Measurements from ENCODE around the gene PAN2.
"Not testable (repeated sequence)": the region's sequence is repeated elsewhere in the genome, so short reads cannot be mapped to it uniquely, and the experiment has no call there.

PAN2 gene

DNA sequence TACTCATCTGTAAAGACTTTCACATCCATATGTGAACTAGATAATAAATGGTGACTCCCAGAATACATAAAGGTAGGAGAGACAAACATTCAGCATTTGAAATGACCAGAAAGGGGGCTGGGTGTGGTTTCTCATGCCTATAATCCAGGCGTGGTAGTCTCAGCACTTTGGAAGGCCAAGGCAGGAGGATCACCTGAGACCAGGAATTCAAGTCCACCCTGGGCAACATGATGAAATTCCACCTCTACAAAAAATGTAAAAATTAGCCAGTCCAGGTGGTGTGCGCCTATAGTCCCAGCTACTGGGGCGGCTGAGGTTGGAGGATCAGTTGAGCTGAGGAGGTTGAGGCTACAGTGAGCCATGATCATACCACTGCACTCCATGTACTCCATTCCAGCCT lies 29.5 kb downstream of the PAN2 start:
- no peak for DNase-seq

DNA sequence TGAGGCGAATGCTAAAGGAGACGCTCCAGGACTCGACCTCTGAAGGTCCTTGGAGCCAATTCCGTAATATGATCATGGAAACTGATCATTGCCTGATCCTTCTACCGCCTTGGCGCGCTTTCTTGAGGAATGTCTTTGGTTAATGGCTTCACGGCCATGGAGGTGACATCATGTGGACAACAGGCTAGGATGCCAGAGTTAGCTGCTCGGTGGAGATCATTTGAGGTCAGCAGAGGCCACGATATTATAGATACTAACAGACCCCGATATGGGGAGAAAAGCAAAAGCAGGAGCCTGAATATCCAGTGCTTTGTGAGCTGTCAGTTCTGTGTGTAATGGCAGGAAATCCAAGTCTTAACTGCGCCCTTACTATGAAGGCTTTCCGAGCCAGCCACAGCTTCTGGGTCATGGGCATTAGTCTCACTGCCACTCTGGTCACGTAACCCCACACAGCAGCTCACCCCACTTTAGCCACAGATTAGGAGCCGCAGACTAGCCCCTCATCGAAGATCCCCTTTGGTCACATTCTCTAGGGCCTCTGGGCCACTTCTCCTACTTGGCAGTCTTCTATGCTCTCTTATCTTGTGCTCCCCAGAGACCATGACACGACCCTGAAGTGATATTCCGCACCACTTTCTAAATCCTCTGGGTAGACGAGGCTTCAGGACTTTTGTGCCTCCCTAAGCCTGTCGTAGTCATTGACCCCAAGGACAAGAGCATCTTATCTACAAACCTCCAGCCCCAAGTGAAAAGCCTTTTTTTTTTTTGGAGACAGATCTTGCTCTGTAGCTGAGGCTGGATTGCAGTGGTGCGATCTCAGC lies 32.9 kb downstream of the PAN2 start:
- no peak for DNase-seq

DNA sequence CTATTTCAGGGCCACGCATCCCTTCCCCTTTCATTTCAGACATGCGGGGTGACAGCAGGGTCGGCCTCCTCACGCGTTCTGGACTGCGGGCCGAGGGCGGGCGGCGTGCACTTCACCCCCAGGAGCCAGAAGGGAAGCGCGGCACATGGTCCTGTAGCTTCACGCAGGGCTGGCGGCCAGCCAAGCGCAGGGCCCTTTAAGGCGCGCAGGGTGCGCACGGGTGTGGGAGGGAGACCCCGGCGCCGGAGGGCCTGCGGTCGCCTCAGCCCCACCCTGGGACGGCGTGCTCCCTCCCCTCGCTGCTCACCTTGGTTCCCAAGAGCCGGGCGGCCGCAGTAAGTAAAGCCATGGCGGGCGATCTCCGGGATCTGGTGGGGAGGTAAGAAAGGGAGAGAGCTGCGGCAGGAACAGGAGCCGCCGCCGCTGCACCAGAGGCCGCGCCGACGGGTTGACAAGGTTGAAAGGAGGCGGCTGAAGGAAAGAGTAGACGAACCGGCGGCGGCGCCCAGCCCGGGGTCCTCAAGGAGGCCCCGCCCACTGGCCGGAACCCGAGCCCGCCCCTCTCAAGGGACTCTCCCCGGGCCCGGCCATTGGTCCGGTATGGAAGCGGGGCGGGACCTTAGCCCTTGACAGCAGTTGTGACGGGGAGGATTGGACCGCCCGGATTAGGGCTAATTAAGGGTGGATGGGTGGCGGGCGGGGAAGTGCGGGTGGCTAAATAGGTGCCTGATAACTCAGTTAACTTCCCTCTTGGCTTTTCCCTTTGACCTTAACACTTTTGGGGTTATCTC lies 33.8 kb downstream of the PAN2 start, which contains the start of gene CS:
Gene CS (minus strand): TSS at position 478 of the 791 bp plus-strand sequence. CDS start 129 bp downstream, at position 349.
- DNase-seq = peak; percentile 97

DNA sequence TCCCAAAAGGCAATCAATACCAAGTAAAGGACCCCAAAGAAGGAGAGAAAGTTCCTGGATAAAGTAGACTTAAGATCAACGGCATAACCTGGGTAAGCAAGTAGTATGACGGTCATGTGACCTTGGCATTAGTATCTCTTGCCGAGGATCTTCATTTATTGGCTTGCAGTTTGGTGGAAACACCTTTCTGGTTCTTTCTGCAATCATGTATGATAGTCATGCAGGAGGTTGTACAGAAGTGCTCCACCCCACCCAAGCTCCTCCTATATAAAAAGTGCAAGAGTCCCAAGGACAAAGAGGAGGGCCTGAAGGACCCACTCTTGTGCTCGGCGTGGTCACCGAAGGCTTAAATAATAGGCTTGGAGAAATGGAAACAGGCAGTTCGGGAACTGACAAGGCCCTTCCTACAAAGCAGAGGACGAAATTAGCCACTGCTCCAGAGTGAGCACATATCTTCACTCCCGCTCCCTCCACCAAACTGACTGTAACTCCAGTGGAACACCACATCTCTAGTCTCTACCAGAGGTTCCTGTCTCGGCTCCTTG lies 34.4 kb downstream of the PAN2 start:
- DNase-seq = peak; percentile 8

DNA sequence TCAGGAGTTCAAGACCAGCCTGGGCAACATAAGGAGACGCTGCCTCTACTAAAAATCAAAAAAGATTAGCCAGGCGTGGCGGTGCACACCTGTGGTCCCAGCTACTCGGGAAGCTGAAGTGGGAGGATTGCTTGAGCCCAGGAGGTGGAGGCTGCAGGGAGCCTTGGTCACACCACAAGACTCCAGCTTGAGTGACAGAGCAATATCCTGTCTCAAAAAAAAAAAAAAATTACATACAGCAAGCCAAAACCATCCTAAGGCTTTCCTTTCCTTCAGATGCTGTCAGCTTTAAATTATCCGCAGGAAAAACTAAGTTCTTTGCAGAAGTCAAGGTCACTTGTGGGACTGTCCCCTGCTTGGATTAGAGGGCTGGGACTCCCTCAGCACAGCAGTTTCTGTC lies 35.0 kb downstream of the PAN2 start:
- no peak for DNase-seq

DNA sequence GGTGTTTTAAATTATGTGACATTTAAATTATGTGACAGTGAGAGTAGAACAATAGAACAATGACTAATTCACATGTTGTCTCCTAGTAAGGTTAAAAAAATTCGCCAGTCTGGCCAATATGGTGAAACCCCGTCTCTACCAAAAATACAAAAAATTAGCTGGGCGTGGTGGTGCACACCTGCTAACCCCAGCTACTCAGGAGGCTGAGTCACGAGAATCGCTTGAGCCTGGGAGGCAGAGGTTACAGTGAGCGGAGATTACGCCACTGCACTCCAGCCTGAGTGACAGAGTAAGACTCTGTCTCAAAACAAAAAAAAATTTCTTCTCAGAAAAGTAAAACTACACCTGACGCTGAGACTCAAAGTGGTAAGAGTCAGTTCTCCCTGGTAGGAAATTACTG lies 36.4 kb downstream of the PAN2 start:
- DNase-seq = no peak

DNA sequence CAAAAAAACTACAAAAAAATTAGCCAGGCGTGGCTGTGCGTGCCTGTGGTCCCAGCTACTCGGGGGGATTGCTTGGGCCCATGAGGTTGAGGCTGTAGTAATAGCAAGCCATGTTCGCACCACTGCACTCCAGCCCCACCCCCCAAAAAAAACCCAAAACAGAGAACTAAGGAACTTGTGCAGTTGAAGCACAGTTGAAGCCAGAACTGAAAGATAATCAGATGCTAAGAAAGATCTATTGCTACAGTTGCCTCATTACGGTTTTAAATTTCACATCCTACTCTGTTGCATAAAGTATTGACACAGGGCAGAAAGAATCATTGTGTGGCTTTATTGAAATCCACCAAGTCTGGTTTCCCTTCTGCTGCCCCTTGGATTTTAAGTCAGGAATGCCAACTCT lies 37.5 kb downstream of the PAN2 start:
- DNase-seq = no peak

DNA sequence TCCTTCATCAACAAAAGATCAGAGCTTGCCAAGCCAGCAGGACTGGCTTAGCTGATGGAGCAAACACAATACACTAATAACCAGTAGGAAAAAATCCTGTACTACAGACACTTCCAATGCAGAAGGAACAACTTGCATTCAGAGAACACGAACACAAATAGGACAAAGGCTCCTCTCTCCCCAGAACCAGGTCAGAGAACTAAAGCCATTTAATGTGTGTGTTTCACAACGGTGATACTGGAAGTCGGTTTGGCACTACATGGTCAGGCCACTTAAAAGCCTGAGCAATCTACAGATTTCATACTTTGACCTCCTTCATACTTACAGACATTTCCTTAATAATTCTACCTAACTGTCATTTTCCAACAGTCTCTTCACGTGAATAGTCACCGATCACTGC lies 40.0 kb downstream of the PAN2 start:
- DNase-seq = no peak

DNA sequence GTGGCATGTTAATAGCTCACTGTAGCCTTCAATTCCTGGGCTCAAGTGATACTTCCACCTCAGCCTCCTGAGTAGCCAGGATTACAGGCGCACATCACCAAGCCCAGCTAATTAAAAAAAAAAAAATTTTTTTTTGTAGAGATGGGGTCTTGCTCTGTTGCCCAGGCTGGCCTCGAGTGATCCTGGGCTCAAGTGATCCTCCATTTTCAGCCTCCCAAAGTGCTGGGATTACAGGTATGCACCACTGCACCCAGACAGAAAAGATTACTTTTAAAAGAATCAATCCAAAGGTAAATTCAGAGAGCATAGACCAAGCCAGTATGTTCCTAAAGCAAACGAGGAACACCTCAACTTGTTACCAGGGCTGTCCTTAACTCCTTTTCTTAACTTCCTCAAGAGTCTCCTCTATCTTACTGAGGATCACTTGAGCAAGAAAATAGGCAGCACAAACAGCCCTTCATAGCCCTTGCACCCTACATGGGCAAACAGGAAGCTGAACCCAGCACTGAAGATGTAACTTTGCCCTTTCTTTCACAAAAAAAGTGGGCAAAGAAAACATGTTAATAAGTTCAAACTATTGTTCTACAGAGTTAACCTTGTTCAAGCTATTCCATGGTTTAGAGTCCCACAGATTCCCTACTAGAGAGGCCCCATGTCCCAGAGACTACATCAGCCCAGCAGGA lies 45.0 kb downstream of the PAN2 start:
- DNase-seq = no peak

DNA sequence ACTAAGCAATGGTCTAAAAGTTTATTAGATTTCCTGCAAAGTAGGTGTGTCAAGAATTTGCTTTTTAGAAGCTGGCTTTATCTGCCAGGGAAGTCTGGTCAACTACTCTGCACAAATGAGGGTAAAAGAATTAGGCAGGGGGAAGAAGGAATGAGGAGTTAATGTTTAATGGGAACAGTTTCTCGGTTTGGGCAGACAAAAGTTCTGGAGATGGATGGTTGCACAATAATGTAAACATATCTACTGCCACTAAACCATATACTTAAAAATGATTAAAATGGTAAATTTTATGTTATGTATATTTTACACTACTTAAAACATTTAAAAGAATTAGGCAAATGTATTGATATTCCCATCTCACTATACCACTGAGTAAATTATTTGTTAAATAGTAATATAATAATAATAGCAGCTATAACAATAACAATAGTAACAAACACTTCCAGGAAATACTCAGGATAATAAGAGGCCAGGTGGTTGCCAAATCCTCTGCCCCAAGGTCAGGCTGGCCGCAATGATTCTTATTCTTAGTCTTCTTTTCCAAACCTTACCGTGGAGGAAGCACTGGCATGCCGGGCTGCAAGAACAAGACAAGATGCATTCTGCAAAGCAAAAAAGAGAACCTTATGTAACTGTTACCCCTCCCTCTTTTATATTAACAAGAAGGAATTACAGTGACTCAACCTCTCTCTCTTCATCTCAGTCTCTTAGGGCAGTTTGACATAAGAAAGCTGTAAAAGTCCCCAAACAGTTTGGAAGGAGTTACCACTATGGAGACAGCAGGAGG lies 47.6 kb downstream of the PAN2 start:
- no peak for DNase-seq

DNA sequence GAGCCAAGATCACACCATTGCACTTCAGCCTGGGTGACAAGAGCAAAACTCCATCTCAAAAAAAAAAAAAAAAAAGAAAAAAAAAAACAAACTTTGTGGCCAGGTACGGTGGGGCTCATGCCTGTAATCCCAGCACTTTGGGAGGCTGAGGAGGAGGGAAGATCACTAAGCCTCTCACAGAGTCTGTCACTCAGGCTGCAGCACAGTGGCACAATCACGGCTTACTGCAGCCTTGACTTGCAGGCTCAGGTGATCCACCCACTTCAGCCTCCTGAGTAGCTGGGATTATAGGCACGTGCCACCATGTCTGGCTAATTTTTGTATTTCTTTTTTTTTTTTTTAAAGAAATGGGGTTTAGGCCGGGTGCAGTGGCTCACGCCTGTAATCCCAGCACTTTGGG lies 49.5 kb downstream of the PAN2 start:
- DNase-seq = not testable (repeated sequence)

DNA sequence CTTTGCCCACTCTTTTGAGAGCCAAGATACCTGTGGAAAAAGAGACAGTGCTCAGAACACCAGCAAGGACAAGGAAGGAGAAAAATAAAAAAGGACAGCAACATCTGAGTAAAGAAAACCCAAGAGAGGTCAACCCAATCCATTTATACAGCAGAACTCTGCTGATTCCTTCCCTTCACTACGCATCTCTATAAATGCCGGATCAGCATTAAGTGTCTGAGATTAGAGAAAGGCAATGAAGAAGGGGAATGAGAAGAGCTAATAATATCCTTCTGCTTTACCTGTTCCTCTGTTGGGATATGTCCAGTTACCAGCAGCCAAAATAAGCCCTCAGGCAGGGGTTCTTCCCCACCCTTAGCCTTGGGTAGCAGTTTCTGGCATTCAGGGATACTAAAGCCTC lies 51.2 kb downstream of the PAN2 start:
- no peak for DNase-seq

DNA sequence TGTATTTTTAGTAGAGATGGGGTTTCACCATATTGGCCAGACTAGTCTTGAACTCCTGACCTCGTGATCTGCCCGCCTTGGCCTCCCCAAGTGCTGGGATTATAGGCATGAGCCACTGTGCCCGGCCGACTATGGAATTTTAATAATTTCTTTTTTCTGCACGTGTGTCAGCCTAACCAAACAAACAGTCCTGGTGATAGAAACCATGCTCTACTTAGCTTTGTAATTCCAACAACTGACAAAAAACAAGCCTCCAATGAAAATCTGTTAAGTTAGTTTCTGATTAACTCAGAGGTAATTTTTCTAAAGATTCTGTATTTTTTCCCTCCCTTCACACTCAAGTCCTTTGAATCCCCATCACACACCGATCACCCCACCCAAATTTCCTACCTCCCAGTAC lies 51.8 kb downstream of the PAN2 start:
- no peak for DNase-seq

DNA sequence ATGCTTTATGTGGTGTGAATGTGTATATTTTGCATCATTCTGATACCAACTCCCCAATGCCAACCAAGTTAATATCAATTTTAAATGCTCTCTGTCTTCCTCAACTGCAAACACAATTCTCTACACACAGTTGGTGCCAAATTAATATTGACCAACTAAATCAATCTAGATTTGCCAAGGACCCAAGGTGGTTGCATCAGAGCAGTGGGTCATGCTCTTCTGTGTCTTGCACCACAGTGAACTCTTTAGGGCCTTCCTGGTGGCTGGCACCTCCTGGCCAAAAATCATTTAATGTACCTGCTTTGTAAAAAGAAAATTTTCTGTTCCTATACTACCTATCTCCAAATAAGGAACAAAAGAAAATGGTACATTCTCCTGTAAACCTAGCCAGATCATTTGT lies 53.0 kb downstream of the PAN2 start:
- no peak for DNase-seq

DNA sequence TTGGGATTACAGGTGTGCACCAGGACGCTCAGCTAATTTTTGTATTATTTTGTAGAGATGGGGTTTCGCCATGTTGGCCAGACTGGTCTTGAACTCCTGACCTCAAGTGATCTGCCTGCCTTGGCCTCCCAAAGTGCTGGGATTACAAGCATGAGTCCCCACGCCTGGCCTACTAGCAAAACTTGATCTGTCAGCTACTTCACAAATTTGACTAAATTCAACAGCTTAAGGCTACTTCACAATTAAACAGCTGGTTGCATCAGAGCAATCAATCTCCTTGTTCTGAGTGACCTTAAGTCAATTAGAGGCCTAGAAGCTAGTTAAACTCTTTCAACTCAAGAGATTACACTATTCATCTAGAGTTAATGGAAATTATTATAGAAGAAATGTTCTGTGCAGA lies 54.9 kb downstream of the PAN2 start:
- no peak for DNase-seq

DNA sequence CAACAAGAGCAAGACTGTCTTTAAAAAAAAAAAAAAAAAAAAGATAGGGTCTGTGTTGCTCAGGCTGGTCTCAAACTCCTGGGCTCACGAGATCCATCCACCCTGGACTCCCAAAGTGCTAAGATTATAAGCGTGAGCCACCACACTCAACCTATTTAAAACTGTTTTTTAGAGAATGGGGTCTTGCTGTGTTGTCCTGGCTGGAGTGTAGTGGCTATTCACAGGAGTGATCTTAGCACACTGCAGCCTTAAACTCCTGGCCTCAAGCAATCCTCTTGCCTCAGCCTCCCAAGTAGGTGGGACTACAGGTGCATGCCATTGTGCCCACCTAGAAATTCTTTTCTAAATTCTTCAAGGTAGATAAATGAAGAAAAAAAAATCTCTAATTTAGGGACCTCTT lies 59.5 kb downstream of the PAN2 start:
- no peak for DNase-seq

DNA sequence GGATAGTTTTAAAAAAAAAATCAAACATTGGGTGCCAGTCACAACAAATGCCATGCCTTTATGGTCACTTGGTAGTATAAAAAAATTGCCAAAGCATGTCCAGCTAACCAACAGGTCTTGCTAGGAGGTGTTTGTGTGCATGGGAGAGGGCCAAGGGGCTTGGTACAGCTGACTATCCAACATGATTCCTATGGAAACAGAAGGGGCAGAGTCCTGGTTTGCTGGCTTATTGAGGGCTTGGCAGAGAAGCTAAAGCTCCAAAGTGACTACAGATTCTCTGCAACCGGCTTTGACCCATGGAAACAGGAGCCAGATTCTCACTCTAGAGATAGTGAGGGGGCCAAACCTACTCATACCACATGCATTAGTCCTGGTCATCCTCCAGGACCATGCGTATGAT lies 61.3 kb downstream of the PAN2 start:
- not testable (repeated sequence) for DNase-seq

DNA sequence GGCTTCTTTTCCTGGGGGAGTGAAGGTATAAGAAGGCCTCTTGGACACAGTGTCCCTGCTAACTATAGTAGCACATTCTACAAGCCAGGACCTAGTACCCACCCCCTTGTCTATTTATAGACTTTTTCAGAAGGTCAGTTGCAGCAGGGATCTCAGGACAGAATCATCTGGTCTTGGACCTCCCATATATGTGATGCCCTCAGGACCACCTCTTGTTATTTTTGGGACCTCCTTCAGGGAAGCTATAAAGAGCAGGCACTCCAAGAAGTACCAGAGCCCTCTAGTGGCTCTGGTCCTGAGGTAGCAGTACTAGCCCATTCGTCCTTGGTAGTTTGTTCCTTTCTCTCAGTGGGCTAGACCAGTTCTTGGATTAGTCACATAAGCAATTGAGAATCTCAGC lies 62.8 kb downstream of the PAN2 start:
- no peak for DNase-seq

DNA sequence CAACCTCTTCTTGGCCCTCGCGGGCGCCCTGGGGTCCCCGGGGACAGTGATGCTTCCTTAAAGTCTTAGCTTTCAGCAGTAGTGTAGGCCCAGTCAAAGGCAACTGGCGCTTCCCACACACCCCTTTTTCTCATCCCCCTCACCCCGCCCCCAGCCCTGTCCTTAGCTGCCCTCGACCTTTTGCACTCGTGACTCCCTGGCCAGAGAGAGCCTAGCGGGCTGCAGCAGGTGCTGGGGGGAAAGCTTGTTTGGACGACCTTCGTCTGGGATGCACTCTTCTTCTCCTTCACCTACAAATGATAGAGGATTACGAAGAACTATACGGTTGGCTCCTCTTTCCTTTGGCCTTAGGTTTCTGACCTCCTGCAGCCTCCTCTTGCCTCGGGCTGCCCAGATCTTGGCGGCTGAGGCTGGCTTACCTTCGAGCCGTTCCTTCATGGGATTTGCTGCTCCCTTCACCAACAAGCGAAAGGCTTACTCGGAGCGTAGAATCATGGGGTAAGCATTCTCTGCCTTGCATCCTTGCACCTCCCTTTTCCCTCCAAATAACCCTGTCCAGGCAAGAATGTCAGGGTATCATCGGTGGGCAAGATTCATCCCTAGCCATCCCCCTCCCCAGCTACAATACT lies 66.2 kb downstream of the PAN2 start:
- DNase-seq = no peak

DNA sequence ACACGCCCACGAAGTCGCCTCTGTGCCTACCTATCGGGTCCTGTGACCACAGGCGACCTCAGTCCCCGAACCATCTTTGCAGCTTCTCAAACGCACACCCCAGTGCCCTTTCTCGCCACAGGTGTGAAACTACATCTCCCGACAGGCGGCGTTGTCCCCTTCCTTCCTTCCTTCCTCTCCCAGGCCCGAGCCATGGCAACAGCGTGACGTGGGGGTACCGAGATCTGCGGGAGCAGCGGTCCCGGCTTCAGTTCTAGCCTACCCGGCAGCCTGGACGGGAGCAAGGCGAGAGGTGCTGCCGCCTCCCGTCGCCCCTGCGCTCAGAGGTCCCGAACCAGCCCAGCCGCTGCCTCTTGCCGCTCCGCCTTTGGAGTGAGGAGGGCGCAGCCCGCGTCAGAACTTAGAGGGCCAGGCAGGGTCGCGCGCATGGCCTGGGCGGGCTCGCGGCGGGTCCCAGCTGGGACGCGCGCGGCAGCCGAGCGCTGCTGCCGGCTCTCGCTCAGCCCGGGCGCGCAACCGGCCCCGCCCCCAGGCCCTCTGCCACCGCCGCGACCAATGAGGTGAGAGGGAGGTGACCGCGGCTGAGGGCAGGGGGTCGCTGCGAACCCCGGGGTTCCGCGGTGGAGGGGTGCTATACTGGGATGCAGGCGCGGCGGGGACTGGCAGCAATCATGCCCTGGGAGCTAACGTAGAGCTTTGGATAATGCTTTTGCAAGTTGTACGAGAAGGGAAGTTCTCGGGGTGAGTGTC lies 66.9 kb downstream of the PAN2 start, which contains the start of gene COQ10A:
Gene COQ10A (plus strand): TSS at position 250 of the 750 bp plus-strand sequence. CDS start 177 bp downstream, at position 427.
- DNase-seq = peak; percentile 83
